DMS53 treated with DMSO at 0.1 percent for 48 hours (cell line): ENCODE data around the gene PRAMEF1.
"Not testable (repeated sequence)": the region's sequence is repeated elsewhere in the genome, so short reads cannot be mapped to it uniquely, and the experiment has no call there.

Experiments
- DNase-seq: peaks from one replicate; lab custom pipeline; 2025; ENCODE audit not compliant: unreplicated experiment; lab: John Stamatoyannopoulos, UW

The PRAMEF1 gene

GRCh38 chr1:12791097-12791496 lies at the start of gene PRAMEF1:
TSS of gene PRAMEF1 (plus strand) at chr1:12791397. CDS start at chr1:12793228, 1,831 bp downstream.
- not testable (repeated sequence) for DNase-seq

GRCh38 chr1:12741946-12742345 lies 49.3 kb upstream of the PRAMEF1 start:
- no peak for DNase-seq

- DNase-seq, result no peak
Measured at GRCh38 chr1:12745126-12745991, 45.8 kb upstream of the PRAMEF1 start.

- DNase-seq, result no peak
Measured at GRCh38 chr1:12745992-12746323, 45.2 kb upstream of the PRAMEF1 start, which contains the start of gene CFAP107. TSS of gene CFAP107 (plus strand) at chr1:12746200. CDS start at chr1:12746431, 231 bp downstream.

GRCh38 chr1:12748778-12749355 lies 42.3 kb upstream of the PRAMEF1 start:
- DNase-seq, result no peak

GRCh38 chr1:12754738-12755137 lies 36.5 kb upstream of the PRAMEF1 start:
- no peak for DNase-seq

- DNase-seq, result no peak
Measured at GRCh38 chr1:12756273-12756672, 34.9 kb upstream of the PRAMEF1 start.

- DNase-seq, result no peak
Measured at GRCh38 chr1:12756768-12757413, 34.3 kb upstream of the PRAMEF1 start.

- no peak for DNase-seq
Measured at GRCh38 chr1:12757836-12758235, 33.4 kb upstream of the PRAMEF1 start.

GRCh38 chr1:12760256-12760795 lies 30.9 kb upstream of the PRAMEF1 start:
- no peak for DNase-seq

GRCh38 chr1:12761781-12762180 lies 29.4 kb upstream of the PRAMEF1 start:
- DNase-seq, result no peak

- DNase-seq, result no peak
Measured at GRCh38 chr1:12762766-12763165, 28.4 kb upstream of the PRAMEF1 start.

- no peak for DNase-seq
Measured at GRCh38 chr1:12763479-12763878, 27.7 kb upstream of the PRAMEF1 start.

- no peak for DNase-seq
Measured at GRCh38 chr1:12764016-12764415, 27.2 kb upstream of the PRAMEF1 start.

- no peak for DNase-seq
Measured at GRCh38 chr1:12769031-12769430, 22.2 kb upstream of the PRAMEF1 start.

GRCh38 chr1:12769976-12770505 lies 21.2 kb upstream of the PRAMEF1 start:
- DNase-seq, result no peak

GRCh38 chr1:12770620-12771019 lies 20.6 kb upstream of the PRAMEF1 start:
- DNase-seq, result no peak

- DNase-seq, result no peak
Measured at GRCh38 chr1:12771186-12771585, 20.0 kb upstream of the PRAMEF1 start.

GRCh38 chr1:12772520-12772919 lies 18.7 kb upstream of the PRAMEF1 start:
- no peak for DNase-seq

GRCh38 chr1:12773438-12773837 lies 17.8 kb upstream of the PRAMEF1 start, which contains the start of gene PRAMEF12:
TSS of gene PRAMEF12 (plus strand) at chr1:12773738. CDS start at chr1:12774868, 1,130 bp downstream.
- DNase-seq, result no peak

GRCh38 chr1:12774801-12775345 lies 16.3 kb upstream of the PRAMEF1 start:
- DNase-seq, result no peak
